GM13976 (cell line): ENCODE results near the gene LCLAT1.

Source experiments
- DNase-seq: peaks from one replicate; pipeline ENCODE4 v3.0.0; 2012; ENCODE audit warnings: low spot score
- CTCF ChIP-seq: IDR thresholded peaks from 2 replicates; pipeline ENCODE4 v1.5.1; 2012; ENCODE audit warnings: borderline replicate concordance, mild to moderate bottlenecking; ENCODE audit not compliant: insufficient read depth; ENCODE audit errors: extremely low read depth, missing control alignments, control extremely low read depth
- in situ Hi-C: fragments of 300-500 bp; cut with MboI; formaldehyde crosslinking; loops from one replicate; pipeline ENCODE4 v1.12.0; 2022; ENCODE audit warnings: low sequenced_read_pairs, mixed read lengths, inconsistent platforms; ENCODE audit not compliant: unreplicated experiment

Gene LCLAT1

GRCh38 chr2:30424231-30424630, 22.8 kb upstream of the LCLAT1 start:
- no peak for TF ChIP-seq CTCF
- in situ Hi-C loops = no loop called here

GRCh38 chr2:30425326-30425725, 21.7 kb upstream of the LCLAT1 start:
- in situ Hi-C loops = no loop called here
- DNase-seq = no peak

More at GRCh38 chr2:30424231-30424630, 22.8 kb upstream of the LCLAT1 start:
- no peak for DNase-seq

GRCh38 chr2:30427606-30428347, 19.3 kb upstream of the LCLAT1 start:
- no peak for DNase-seq
- no peak for TF ChIP-seq CTCF
- in situ Hi-C loops = no loop called here

More at GRCh38 chr2:30425326-30425725, 21.7 kb upstream of the LCLAT1 start:
- TF ChIP-seq CTCF = no peak

- TF ChIP-seq CTCF = no peak
- no peak for DNase-seq
- in situ Hi-C loops = no loop called here
Measured at GRCh38 chr2:30428348-30428662, 18.7 kb upstream of the LCLAT1 start.

GRCh38 chr2:30428827-30429461, 18.1 kb upstream of the LCLAT1 start:
- TF ChIP-seq CTCF = no peak
- no peak for DNase-seq
- in situ Hi-C loops = no loop called here

GRCh38 chr2:30433541-30434299, 13.3 kb upstream of the LCLAT1 start:
- in situ Hi-C loops = no loop called here
- no peak for DNase-seq
- no peak for TF ChIP-seq CTCF
